Liver (tissue), 3 donors: ENCODE measurements around the gene AMMECR1.

Source experiments
- EGR1 ChIP-seq, 2 donors: IDR thresholded peaks; 2 replicates each; pipeline ENCODE4 v1.6.1; 2016 to 2018; ENCODE audit warnings: antibody characterized with exemption in 2 of 2, low read depth in 2 of 2
- FOXA1 ChIP-seq: IDR thresholded peaks from 2 replicates; pipeline ENCODE4 v1.6.1; 2016; ENCODE audit warnings: antibody characterized with exemption
- JUND ChIP-seq, 2 donors: IDR thresholded peaks; 2 replicates each; pipeline ENCODE4 v1.6.1; 2016; ENCODE audit warnings: antibody characterized with exemption in 2 of 2
- RXRA ChIP-seq, 2 donors: IDR thresholded peaks; 2 replicates each; pipeline ENCODE4 v1.6.1; 2017 to 2018; ENCODE audit warnings: antibody characterized with exemption in 2 of 2, mild to moderate bottlenecking in 1 of 2
- TAF1 ChIP-seq: conservative IDR thresholded peaks from 2 replicates; pipeline ENCODE4 v1.6.1; 2016; ENCODE audit warnings: antibody characterized with exemption, mild to moderate bottlenecking
- YY1 ChIP-seq: IDR thresholded peaks from 2 replicates; pipeline ENCODE4 v1.6.1; 2016; ENCODE audit warnings: antibody characterized with exemption, mild to moderate bottlenecking
- TF ChIP-seq, protein P1 (sequence below): fragments of 150-350 bp; IDR thresholded peaks from 2 replicates; pipeline ENCODE4 v1.5.1; 2017; ENCODE audit warnings: improper control_type of control experiment, low read depth, low read length; ENCODE audit not compliant: missing input control
- TF ChIP-seq, protein P2 (sequence below): IDR thresholded peaks from 2 replicates; pipeline ENCODE4 v1.6.1; 2016; ENCODE audit warnings: antibody characterized with exemption, mild to moderate bottlenecking
- TF ChIP-seq, protein P3 (sequence below): IDR thresholded peaks from 2 replicates; pipeline ENCODE4 v1.6.1; 2016; ENCODE audit warnings: antibody characterized with exemption
- donor health status: healthy.
- donor health status: healthy.

DNA sequence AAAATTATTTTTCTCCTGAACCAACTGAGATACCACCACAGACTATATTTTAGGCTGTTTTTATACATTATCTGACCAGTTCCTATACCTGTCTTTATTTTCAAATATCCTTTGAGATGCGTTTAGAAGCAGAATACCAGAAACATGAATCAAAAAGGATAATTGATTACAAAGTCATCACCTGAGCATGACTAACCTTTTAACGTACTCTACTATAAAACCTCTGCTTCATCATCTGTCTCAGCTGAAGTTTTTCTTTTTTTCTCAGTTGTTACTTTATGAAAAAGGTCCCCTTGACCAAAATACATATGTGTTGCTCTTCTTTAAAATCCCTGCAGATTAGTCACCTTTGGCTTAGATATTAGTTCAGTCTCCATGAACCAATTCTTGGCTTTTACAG is 109.8 kb downstream of the AMMECR1 start:
- no peak for TF ChIP-seq FOXA1
- TF ChIP-seq, protein P1, sequence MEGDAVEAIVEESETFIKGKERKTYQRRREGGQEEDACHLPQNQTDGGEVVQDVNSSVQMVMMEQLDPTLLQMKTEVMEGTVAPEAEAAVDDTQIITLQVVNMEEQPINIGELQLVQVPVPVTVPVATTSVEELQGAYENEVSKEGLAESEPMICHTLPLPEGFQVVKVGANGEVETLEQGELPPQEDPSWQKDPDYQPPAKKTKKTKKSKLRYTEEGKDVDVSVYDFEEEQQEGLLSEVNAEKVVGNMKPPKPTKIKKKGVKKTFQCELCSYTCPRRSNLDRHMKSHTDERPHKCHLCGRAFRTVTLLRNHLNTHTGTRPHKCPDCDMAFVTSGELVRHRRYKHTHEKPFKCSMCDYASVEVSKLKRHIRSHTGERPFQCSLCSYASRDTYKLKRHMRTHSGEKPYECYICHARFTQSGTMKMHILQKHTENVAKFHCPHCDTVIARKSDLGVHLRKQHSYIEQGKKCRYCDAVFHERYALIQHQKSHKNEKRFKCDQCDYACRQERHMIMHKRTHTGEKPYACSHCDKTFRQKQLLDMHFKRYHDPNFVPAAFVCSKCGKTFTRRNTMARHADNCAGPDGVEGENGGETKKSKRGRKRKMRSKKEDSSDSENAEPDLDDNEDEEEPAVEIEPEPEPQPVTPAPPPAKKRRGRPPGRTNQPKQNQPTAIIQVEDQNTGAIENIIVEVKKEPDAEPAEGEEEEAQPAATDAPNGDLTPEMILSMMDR: no peak
- TF ChIP-seq, protein P2, sequence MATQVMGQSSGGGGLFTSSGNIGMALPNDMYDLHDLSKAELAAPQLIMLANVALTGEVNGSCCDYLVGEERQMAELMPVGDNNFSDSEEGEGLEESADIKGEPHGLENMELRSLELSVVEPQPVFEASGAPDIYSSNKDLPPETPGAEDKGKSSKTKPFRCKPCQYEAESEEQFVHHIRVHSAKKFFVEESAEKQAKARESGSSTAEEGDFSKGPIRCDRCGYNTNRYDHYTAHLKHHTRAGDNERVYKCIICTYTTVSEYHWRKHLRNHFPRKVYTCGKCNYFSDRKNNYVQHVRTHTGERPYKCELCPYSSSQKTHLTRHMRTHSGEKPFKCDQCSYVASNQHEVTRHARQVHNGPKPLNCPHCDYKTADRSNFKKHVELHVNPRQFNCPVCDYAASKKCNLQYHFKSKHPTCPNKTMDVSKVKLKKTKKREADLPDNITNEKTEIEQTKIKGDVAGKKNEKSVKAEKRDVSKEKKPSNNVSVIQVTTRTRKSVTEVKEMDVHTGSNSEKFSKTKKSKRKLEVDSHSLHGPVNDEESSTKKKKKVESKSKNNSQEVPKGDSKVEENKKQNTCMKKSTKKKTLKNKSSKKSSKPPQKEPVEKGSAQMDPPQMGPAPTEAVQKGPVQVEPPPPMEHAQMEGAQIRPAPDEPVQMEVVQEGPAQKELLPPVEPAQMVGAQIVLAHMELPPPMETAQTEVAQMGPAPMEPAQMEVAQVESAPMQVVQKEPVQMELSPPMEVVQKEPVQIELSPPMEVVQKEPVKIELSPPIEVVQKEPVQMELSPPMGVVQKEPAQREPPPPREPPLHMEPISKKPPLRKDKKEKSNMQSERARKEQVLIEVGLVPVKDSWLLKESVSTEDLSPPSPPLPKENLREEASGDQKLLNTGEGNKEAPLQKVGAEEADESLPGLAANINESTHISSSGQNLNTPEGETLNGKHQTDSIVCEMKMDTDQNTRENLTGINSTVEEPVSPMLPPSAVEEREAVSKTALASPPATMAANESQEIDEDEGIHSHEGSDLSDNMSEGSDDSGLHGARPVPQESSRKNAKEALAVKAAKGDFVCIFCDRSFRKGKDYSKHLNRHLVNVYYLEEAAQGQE: no peak
- TF ChIP-seq, protein P3, sequence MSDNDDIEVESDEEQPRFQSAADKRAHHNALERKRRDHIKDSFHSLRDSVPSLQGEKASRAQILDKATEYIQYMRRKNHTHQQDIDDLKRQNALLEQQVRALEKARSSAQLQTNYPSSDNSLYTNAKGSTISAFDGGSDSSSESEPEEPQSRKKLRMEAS: no peak
- no peak for TF ChIP-seq YY1
- TF ChIP-seq EGR1 (IDR thresholded peaks at IDR 0.05; ENCODE audit: low read depth in 2 of 2): no peak
- no peak for TF ChIP-seq RXRA (IDR thresholded peaks at IDR 0.05)
- TF ChIP-seq TAF1: no peak
- TF ChIP-seq JUND (IDR thresholded peaks at IDR 0.05): no peak
